Caki2 (cell line): ENCODE measurements around the gene ANK3. TPM values are rescaled to one million over a fixed set of nuclear protein-coding genes. Genes with fewer than 3 reads are reported as not detected.
A peak's percentile ranks its signal among the peaks of the same experiment; 100 is the strongest.

Source experiments
- DNase-seq: peaks from one replicate; pipeline ENCODE4 v3.0.0-alpha.2; 2015; ENCODE audit warnings: low read depth
- in situ Hi-C: cut with HindIII; loops from 2 replicates; pipeline ENCODE4 v1.10.0; 2016; ENCODE audit warnings: low sequenced_read_pairs, low pct_unique_long_range_greater_than_20kb, mixed read lengths
- total RNA-seq: library from RNA; depleted of rRNA; stranded (reverse); fragments of >200 nt; shearing (Covaris generic); gene quantifications from 2 replicates; pipeline ENCODE4 v1.2.3, GENCODE V29; 2014; ENCODE audit warnings: low replicate concordance

The ANK3 gene
- total RNA-seq, 1 experiment from 2014 or later, result 14.2 TPM

GRCh38 chr10:60417901-60418300, 28.2 kb upstream of the ANK3 start:
- in situ Hi-C loops, result no loop called here
- DNase-seq, result no peak

GRCh38 chr10:60417024-60417423, 27.3 kb upstream of the ANK3 start:
- no peak for DNase-seq
- in situ Hi-C loops, result no loop called here

GRCh38 chr10:60414877-60415585, 25.4 kb upstream of the ANK3 start:
- in situ Hi-C loops, result no loop called here
- peak; percentile 25 for DNase-seq

DNA sequence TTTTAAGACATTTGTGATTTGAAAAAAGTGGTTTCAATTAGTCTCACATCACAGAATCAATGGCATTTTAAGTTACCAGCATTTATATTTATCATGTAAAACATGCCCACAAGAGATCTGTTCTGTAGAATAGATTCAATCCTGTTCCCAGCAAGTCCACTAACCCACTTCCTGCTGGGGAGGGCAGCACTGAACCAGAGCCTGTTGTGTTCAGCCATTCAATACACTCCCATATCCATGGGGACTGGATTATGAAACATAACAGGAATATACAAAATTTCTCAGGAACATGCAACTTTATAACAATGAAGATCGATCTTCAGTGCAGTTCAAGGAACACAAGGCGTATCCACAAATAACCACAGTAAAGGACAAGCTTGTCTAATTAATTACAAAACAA, 24.4 kb upstream of the ANK3 start:
- in situ Hi-C loops, result no loop called here
- DNase-seq, result no peak

DNA sequence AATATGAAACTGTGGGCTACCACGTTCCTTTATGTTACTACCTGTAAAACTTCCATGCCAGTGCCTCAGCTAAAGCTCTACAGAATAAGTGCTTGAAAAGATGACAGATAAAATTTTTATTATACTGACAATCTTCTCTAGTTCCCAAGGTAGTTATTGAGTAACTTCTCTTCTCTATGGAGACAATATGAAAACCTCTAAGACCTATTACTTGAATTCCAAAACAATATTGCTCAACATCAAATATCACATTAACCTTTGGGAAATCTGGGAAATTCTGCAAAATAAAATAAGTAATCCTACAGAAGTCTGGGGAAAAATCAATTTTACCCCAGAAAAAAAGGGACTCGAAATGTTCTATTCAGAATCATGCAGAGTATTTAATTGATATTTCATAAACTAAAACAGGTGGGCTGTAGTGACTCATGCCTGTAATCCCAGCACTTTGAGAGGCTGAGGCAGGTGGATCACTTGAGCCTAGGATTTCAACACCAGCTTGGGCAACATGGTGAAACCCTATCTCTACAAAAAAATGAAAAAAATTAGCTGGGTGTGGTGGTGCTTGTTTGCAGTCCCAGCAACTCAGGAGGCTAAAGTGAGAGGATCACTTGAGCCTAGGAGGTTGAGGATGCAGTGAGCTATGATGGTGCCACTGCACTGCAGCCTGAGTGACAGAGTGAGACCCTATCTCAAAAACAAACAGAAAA, 23.8 kb upstream of the ANK3 start:
- no peak for DNase-seq
- in situ Hi-C loops, result no loop called here

GRCh38 chr10:60410970-60411369, 21.3 kb upstream of the ANK3 start:
- DNase-seq, result no peak
- in situ Hi-C loops, result no loop called here

- in situ Hi-C loops, result no loop called here
- DNase-seq, result no peak
Observed at GRCh38 chr10:60409202-60409601, 19.5 kb upstream of the ANK3 start.

DNA sequence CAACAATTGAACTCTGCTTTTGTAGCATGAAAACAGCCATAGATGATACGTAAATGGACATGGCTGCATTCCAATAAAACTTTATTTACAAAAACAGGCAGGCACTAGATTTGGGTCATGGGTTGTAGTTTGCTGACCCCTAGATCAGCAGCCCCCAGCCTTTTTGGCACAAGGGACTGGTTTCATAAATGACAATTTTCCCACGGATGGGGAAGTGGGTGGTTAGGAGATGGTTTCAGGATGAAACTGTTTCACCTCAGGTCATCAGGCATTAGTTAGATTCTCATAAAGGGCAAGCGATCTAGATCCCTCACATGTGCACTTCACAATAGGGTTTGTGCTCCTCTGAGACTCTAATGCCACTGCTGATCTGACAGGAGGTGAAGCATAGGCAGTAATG, 16.5 kb upstream of the ANK3 start:
- in situ Hi-C loops, result no loop called here
- no peak for DNase-seq

GRCh38 chr10:60405172-60405571, 15.5 kb upstream of the ANK3 start:
- in situ Hi-C loops, result no loop called here
- no peak for DNase-seq

- no peak for DNase-seq
- in situ Hi-C loops, result no loop called here
Observed at GRCh38 chr10:60403168-60403873, 13.6 kb upstream of the ANK3 start.

DNA sequence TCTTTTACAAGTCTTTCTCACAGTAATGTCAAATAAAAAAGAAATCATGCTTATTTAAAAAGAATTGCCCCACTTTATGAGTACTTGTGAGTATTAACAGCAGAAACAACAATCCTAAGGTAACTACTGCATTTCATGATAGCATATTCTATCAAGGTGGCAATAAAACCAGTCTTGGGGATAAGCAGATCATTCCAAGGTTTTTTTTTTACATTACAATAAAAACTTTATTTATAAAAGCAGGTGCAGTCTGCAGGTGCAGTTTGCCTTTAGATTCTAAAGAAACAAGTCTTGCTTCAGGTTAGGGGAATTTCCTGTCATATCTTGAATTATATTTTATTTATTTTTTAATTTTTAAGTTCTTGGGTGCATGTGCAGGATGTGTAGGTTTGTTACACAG, 10.7 kb upstream of the ANK3 start:
- no peak for DNase-seq
- in situ Hi-C loops, result no loop called here

DNA sequence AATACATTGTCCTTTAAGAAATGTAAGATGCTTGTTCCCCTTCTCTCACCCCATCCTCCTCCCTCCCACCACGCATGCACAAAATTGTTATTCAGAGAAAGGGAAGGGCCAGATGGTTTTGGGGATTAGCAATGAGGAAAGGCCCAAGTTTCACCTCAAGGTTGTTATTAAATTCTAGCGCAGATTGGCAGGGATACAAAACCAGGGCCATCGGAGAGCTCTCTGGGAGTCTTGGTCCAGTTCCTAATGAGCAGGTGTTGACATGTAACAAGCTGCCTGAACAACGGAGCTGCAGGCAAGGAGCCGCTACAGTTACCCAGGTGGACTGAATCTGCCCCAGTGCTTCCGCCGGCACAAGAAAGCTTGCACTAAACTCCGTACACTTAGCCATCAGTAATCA, 9.7 kb upstream of the ANK3 start:
- no peak for DNase-seq
- in situ Hi-C loops, result no loop called here

- DNase-seq, result no peak
- in situ Hi-C loops, result no loop called here
Observed at GRCh38 chr10:60397792-60398191, 8.1 kb upstream of the ANK3 start.

GRCh38 chr10:60396766-60397165, 7.1 kb upstream of the ANK3 start:
- in situ Hi-C loops, result no loop called here

GRCh38 chr10:60395711-60396110, 6.0 kb upstream of the ANK3 start:
- no peak for DNase-seq
- in situ Hi-C loops, result no loop called here

More at GRCh38 chr10:60396766-60397165, 7.1 kb upstream of the ANK3 start:
- DNase-seq, result no peak

- in situ Hi-C loops, result no loop called here
- no peak for DNase-seq
Observed at GRCh38 chr10:60394446-60394845, 4.8 kb upstream of the ANK3 start.

DNA sequence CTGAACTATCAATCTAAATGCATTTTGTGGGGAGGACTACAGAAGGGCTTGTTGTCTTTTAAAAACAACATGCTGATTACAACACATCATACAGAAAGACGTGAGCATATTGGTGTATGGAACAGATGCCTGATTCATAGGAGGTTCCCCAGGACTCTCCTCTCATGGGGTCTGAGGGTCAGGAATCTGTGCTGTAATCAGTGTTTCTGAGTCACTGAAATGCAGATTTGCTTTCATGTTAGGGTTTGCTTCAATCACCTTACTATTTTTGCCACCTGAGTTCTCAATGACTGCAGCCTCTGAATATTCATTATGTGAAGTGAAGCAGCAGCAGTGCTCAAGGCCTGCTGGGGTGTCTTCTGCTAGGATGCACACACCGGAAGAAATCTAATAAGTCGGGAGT, 550 bp upstream of the ANK3 start:
- in situ Hi-C loops, result no loop called here

DNA sequence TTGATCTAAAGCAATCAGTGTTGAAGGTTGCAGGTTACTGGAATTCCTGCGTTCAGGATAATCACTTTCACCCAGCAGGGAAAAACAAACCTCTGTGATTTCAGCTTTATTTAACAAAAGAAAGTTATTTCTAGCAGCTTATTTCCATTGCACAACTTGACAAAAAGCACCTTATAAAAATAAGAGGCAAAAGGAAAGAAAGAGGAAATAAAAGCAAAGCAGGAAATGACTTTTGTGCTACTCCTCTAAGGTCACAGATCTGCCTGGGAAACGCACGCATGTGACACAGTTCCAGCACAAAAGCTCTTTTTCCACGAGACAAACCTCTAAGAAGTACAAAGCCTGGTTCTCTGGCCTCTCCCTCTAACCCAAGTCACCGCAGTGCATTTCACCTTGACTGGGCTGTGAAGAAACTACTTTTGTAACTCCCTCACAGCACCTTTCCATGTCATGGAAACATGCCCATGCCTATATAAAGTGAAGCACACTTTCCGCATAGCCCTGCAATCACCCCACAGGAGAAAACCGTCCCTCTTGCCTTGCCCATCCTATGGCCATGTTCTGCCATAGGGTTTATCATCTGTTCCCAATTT, 870 bp downstream of the ANK3 start:
- DNase-seq, result no peak
- in situ Hi-C loops, result no loop called here

More for the DNA sequence above, 550 bp upstream of the ANK3 start:
- no peak for DNase-seq

GRCh38 chr10:60388116-60388625, 1.5 kb downstream of the ANK3 start:
- in situ Hi-C loops, result no loop called here
- DNase-seq, result no peak
